ENCODE results near the gene RBMS3.

DNA sequence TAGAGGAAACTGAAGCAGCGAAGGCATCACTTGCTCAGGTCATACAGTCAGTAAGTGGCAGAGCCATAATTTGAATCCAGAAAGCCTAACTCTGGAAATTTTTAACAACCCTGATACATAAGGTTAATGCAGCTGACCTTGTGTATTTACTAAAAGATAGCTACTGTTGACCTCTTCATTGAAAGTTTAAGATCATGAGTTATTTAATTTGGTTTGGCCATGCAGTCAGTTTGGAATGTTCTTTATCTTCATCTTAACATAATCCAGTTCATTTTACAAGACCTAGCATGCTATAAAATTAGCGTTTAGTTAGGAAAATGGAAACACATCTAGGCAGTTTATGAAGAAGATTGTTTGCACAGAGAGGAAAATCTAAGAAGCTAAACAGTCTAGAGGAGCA, 240.9 kb downstream of the RBMS3 start:
- TF ChIP-seq POLR2AphosphoS5 (IDR thresholded peaks at IDR 0.05; ENCODE audit: low read depth), result no peak
- TF ChIP-seq, protein P1, sequence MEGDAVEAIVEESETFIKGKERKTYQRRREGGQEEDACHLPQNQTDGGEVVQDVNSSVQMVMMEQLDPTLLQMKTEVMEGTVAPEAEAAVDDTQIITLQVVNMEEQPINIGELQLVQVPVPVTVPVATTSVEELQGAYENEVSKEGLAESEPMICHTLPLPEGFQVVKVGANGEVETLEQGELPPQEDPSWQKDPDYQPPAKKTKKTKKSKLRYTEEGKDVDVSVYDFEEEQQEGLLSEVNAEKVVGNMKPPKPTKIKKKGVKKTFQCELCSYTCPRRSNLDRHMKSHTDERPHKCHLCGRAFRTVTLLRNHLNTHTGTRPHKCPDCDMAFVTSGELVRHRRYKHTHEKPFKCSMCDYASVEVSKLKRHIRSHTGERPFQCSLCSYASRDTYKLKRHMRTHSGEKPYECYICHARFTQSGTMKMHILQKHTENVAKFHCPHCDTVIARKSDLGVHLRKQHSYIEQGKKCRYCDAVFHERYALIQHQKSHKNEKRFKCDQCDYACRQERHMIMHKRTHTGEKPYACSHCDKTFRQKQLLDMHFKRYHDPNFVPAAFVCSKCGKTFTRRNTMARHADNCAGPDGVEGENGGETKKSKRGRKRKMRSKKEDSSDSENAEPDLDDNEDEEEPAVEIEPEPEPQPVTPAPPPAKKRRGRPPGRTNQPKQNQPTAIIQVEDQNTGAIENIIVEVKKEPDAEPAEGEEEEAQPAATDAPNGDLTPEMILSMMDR (conservative IDR thresholded peaks at IDR 0.05; ENCODE audit: low read depth in 2 of 2), result no peak
